WTC11 (cell line): ENCODE data around the gene ZDHHC6.

Experiments used
- ATF3 ChIP-seq: sonication (generic); formaldehyde crosslinking; conservative IDR thresholded peaks from 2 replicates; pipeline ENCODE4 v1.8.1; 2022; ENCODE audit warnings: mild to moderate bottlenecking, missing genetic modification reagents
- JUN ChIP-seq: sonication (generic); formaldehyde crosslinking; IDR thresholded peaks from 2 replicates; pipeline ENCODE4 v1.8.0; 2023; ENCODE audit warnings: mild to moderate bottlenecking, missing genetic modification reagents

- TF ChIP-seq ATF3 (CRISPR knock-in tag), result no peak
- TF ChIP-seq JUN, result no peak
Observed at GRCh38 chr10:112471878-112472487, 25.3 kb upstream of the ZDHHC6 start.
